IMR-90 (cell line): ENCODE data around the gene SLC22A5. TPM values are rescaled to one million over a fixed set of nuclear protein-coding genes. Genes with fewer than 3 reads are reported as not detected.
A peak's percentile ranks its signal among the peaks of the same experiment; 100 is the strongest.

Source experiments
- ATAC-seq: fragments of 200-7000 bp; cut with Tn5 transposase; 2 replicates; pipeline ENCODE4 v1.9.1; 2020; ENCODE audit warnings: low read depth, mild to moderate bottlenecking, moderate library complexity
- BruUV-seq: library from RNA; stranded (reverse); fragments of 400-500 nt; replicated peaks from 2 replicates; lab custom pipeline; 2021; lab: Mats Ljungman, UMichigan
- CTCF ChIA-PET: fragments of 300-600 bp; formaldehyde crosslinking; extraction: SDS; loops from one replicate; lab custom pipeline; 2021; ENCODE audit warnings: antibody characterized with exemption; lab: Yijun Ruan, JAX
- POLR2A ChIA-PET: fragments of 300-600 bp; sonication (Branson Sonifier 250); formaldehyde crosslinking; loops from one replicate; lab custom pipeline; 2022; ENCODE audit warnings: antibody characterized with exemption; ENCODE audit not compliant: unreplicated experiment; lab: Charles Lee
- DNase-seq: peaks from one replicate; pipeline ENCODE4 v3.0.0; 2013
- H2AFZ ChIP-seq: replicated peaks from 2 replicates; pipeline ENCODE3; 2013; ENCODE audit warnings: low read length, mild to moderate bottlenecking; ENCODE audit not compliant: poor library complexity
- H2AK5ac ChIP-seq: 2 replicates; pipeline ENCODE4 v1.6.1; 2013; ENCODE audit warnings: low read depth, low read length, inconsistent platforms
- H2AK9ac ChIP-seq: replicated peaks from 2 replicates; pipeline ENCODE3; 2013; ENCODE audit warnings: mild to moderate bottlenecking, low read depth, low read length, moderate library complexity; ENCODE audit not compliant: poor library complexity
- H2BK120ac ChIP-seq: 2 replicates; pipeline ENCODE4 v1.6.1; 2013; ENCODE audit warnings: low read depth, low read length, inconsistent platforms
- H2BK15ac ChIP-seq: 3 replicates; pipeline ENCODE4 v1.6.1; 2013; ENCODE audit warnings: low read depth, low read length, inconsistent platforms
- H2BK20ac ChIP-seq: 2 replicates; pipeline ENCODE4 v1.6.1; 2013; ENCODE audit warnings: low read depth, mild to moderate bottlenecking, inconsistent platforms, low read length, moderate library complexity
- H2BK5ac ChIP-seq: 2 replicates; pipeline ENCODE4 v1.6.1; 2013; ENCODE audit warnings: mild to moderate bottlenecking, low read depth, low read length, inconsistent platforms; ENCODE audit not compliant: poor library complexity, severe bottlenecking
- H3K14ac ChIP-seq: replicated peaks from 2 replicates; pipeline ENCODE4 v1.6.1; 2013; ENCODE audit warnings: low read depth, low read length, inconsistent platforms
- H3K18ac ChIP-seq: 2 replicates; pipeline ENCODE4 v1.6.1; 2013; ENCODE audit warnings: low read depth, low read length, control low read depth
- H3K23ac ChIP-seq: 2 replicates; pipeline ENCODE4 v1.6.1; 2013; ENCODE audit warnings: low read depth, low read length, inconsistent platforms
- H3K27ac ChIP-seq: 2 replicates; pipeline ENCODE4 v1.5.1; 2013; ENCODE audit warnings: mild to moderate bottlenecking, control low read depth, low read length; ENCODE audit not compliant: insufficient read depth
- H3K27me3 ChIP-seq: 2 replicates; pipeline ENCODE4 v1.6.1; 2013; ENCODE audit warnings: low read length; ENCODE audit not compliant: control insufficient read depth, insufficient read depth
- H3K36me3 ChIP-seq: 2 replicates; pipeline ENCODE4 v1.6.1; 2013; ENCODE audit warnings: low read length, mixed read lengths; ENCODE audit not compliant: control insufficient read depth, insufficient read depth
- H3K4ac ChIP-seq: 2 replicates; pipeline ENCODE4 v1.6.1; 2013; ENCODE audit warnings: low read depth, low read length, inconsistent platforms
- H3K4me1 ChIP-seq: 2 replicates; pipeline ENCODE4 v1.6.1; 2013; ENCODE audit warnings: low read length, mixed read lengths; ENCODE audit not compliant: control insufficient read depth, insufficient read depth
- H3K4me2 ChIP-seq: 2 replicates; pipeline ENCODE4 v1.6.1; 2013; ENCODE audit warnings: low read depth, mild to moderate bottlenecking, control low read depth, low read length, moderate library complexity
- H3K4me3 ChIP-seq: 2 replicates; pipeline ENCODE4 v1.5.1; 2013; ENCODE audit warnings: low read depth, mild to moderate bottlenecking, control low read depth, low read length, moderate library complexity; ENCODE audit not compliant: insufficient read depth
- H3K56ac ChIP-seq: 2 replicates; pipeline ENCODE4 v1.6.1; 2013; ENCODE audit warnings: low read length, inconsistent platforms; ENCODE audit not compliant: insufficient read depth; ENCODE audit errors: extremely low read depth
- H3K79me1 ChIP-seq, 2 experiments: 2 replicates each; pipeline ENCODE4 v1.6.1; 2013; ENCODE audit warnings: low read length in 2 of 2, inconsistent platforms in 1 of 2, low read depth in 1 of 2
- H3K9ac ChIP-seq: 2 replicates; pipeline ENCODE4 v1.6.1; 2013; ENCODE audit warnings: low read depth, low read length, control low read depth
- H3K9me1 ChIP-seq: 2 replicates; pipeline ENCODE4 v1.6.1; 2013; ENCODE audit warnings: low read length, inconsistent platforms; ENCODE audit not compliant: insufficient read depth
- H3K9me3 ChIP-seq: 2 replicates; pipeline ENCODE4 v1.6.1; 2013; ENCODE audit warnings: low read length; ENCODE audit not compliant: control insufficient read depth, insufficient read depth
- H4K20me1 ChIP-seq: 2 replicates; pipeline ENCODE4 v1.6.1; 2013; ENCODE audit warnings: low read length, inconsistent platforms; ENCODE audit not compliant: insufficient read depth
- H4K5ac ChIP-seq: 2 replicates; pipeline ENCODE4 v1.6.1; 2013; ENCODE audit warnings: mild to moderate bottlenecking, low read depth, low read length, control low read depth
- H4K8ac ChIP-seq, 2 experiments: 2 replicates each; pipeline ENCODE4 v1.6.1; 2013; ENCODE audit warnings: low read depth in 2 of 2, low read length in 2 of 2, control low read depth in 1 of 2, inconsistent platforms in 1 of 2
- H4K91ac ChIP-seq: 2 replicates; pipeline ENCODE4 v1.6.1; 2013; ENCODE audit warnings: low read depth, low read length, inconsistent platforms; ENCODE audit not compliant: insufficient read depth
- BHLHE40 ChIP-seq: fragments of 150-350 bp; IDR thresholded peaks from 2 replicates; pipeline ENCODE4 v1.6.1; 2016; ENCODE audit warnings: mild to moderate bottlenecking, low read depth, low read length
- CEBPB ChIP-seq: IDR thresholded peaks from 2 replicates; pipeline ENCODE4 v1.6.1; 2012; ENCODE audit warnings: low read depth, low read length, improper control_type of control experiment
- WGBS, 2 experiments: methylation state at CpG; one replicate each; pipeline versions ENCODE4 v1.1.5 to v1.1.7; 2013; ENCODE audit warnings: missing lambda C conversion rate in 2 of 2; ENCODE audit not compliant: insufficient read length in 1 of 2; ENCODE audit errors: extremely low coverage in 2 of 2; 5-methylcytosine and 5-hydroxymethylcytosine counted together
- dilution Hi-C: fragments of 300-500 bp; cut with HindIII; formaldehyde crosslinking; loops from one replicate; pipeline ENCODE4 v1.14.3; 2018; ENCODE audit warnings: low sequenced_read_pairs; ENCODE audit not compliant: unreplicated experiment
- in situ Hi-C: fragments of 300-500 bp; cut with MboI; formaldehyde crosslinking; loops from 3 replicates; pipeline ENCODE4 v1.14.3; 2019; ENCODE audit warnings: low sequenced_read_pairs, inconsistent platforms, mixed read lengths
- intact Hi-C: fragments of 100-400 bp; cut with micrococcal nuclease; formaldehyde crosslinking; loops from 2 replicates; pipeline ENCODE4 v1.10.0; 2022
- polyA plus RNA-seq, 3 experiments: library from polyadenylated mRNA; depleted of rRNA; stranded (reverse); fragments of >200 nt; gene quantifications; 2 replicates each; pipeline ENCODE4 v1.2.3, GENCODE V29; 2012; ENCODE audit warnings: low replicate concordance in 1 of 3
- total RNA-seq: library from RNA; depleted of rRNA; stranded (reverse); fragments of >200 nt; gene quantifications from 2 replicates; pipeline ENCODE4 v1.2.3, GENCODE V29; 2012
- TF ChIP-seq, protein P1 (sequence below): fragments of 150-350 bp; IDR thresholded peaks from 2 replicates; pipeline ENCODE4 v1.6.1; 2016; ENCODE audit warnings: low read depth, mild to moderate bottlenecking, low read length, moderate library complexity, borderline replicate concordance

SLC22A5 gene
- total and polyA plus RNA-seq, 2 of the 4 experiments (the other 2 are of a cell fraction) = 6.1 to 7.1 TPM

DNA sequence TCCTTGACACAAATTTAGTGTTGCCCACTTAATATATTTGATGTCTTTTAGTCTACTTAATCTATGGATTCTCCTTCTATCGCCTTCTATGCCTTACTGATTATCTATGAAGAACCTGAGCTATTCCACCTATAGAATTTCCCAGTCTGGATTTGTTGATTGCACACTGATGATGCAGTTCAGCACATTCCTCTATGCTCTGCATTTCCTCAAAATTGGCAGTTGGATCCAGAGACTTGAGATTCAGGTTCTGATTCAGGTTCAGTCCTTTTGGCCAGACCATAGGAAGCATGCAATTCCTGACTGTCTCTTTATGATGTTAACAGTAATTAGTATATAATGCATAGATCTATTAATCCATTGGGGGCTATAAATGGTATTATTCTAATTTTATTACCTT, 13.8 kb downstream of the SLC22A5 start:
- no peak overlapping the region for H3K9ac ChIP-seq
- no peak overlapping the region for H2AK9ac ChIP-seq
- ChIA-PET CTCF (no interaction called here), POLR2A (no interaction called here)
- no peak overlapping the region for H2BK15ac ChIP-seq
- no peaks in the 10 kb centered on the region; the same call in 1 of the 2 replicates for H4K20me1 ChIP-seq
- no peak overlapping the region for H4K5ac ChIP-seq
- intact Hi-C loops = loop anchor here (5.0 to 10.0 kb wide), 3 partner anchors 202 to 702 kb away; no protein-coding TSS in a partner anchor
- TF ChIP-seq CEBPB (peak; percentile 64), BHLHE40 (no peak)
- TF ChIP-seq, protein P1, sequence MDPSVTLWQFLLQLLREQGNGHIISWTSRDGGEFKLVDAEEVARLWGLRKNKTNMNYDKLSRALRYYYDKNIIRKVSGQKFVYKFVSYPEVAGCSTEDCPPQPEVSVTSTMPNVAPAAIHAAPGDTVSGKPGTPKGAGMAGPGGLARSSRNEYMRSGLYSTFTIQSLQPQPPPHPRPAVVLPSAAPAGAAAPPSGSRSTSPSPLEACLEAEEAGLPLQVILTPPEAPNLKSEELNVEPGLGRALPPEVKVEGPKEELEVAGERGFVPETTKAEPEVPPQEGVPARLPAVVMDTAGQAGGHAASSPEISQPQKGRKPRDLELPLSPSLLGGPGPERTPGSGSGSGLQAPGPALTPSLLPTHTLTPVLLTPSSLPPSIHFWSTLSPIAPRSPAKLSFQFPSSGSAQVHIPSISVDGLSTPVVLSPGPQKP = no peak
- H3K4me1 ChIP-seq = peaks cover 14% of the 10 kb centered on the region
- DNase-seq (no peak), ATAC-seq (no peak)
- peaks cover 5% of the 10 kb centered on the region; the same call in 1 of the 2 replicates for H3K9me1 ChIP-seq
- no peak overlapping the region for H3K27ac ChIP-seq
- peaks cover 0 to 9% of the 10 kb centered on the region in 2 experiments; a peak in 2 of 4 replicates for H3K79me1 ChIP-seq
- no peak overlapping the region for H2BK120ac ChIP-seq
- no peak overlapping the region for H2BK20ac ChIP-seq
- dilution Hi-C loops = no loop called here
- no peak overlapping the region for H3K18ac ChIP-seq
- in situ Hi-C loops = loop anchor here (10.0 kb wide), 1 partner anchor 332 kb away; no protein-coding TSS in a partner anchor
- H3K9me3 ChIP-seq = no peaks in the 10 kb centered on the region
- H3K4me2 ChIP-seq = no peak overlapping the region
- BruUV-seq = no TSS peak
- H4K8ac ChIP-seq = no peak overlapping the region
- no peak overlapping the region for H4K91ac ChIP-seq
- no peak overlapping the region for H3K4ac ChIP-seq
- H2AK5ac ChIP-seq = no peak overlapping the region
- H2AFZ ChIP-seq = no peak overlapping the region
- no CpG with 5 or more reads among the region's 1 CpG for WGBS, 2 experiments
- no peak overlapping the region for H3K14ac ChIP-seq
- no peak overlapping the region for H2BK5ac ChIP-seq
- H3K56ac ChIP-seq = no peak overlapping the region
- no peak overlapping the region for H3K23ac ChIP-seq
- H3K27me3 ChIP-seq = no peaks in the 10 kb centered on the region
- H3K4me3 ChIP-seq = no peak overlapping the region
- H3K36me3 ChIP-seq = no peaks in the 10 kb centered on the region
